K562 (cell line): ENCODE data around the gene FAM118B. TPM values are rescaled to one million over a fixed set of nuclear protein-coding genes. Genes with fewer than 3 reads are reported as not detected.
A peak's percentile ranks its signal among the peaks of the same experiment; 100 is the strongest.

ENCODE experiments used
- BACH1 ChIP-seq: fragments of 200-800 bp; sonication (Bioruptor generic); IDR thresholded peaks from 2 replicates; pipeline ENCODE4 v1.6.1; 2016; ENCODE audit warnings: missing genetic modification characterization, missing compliant biosample characterization
- BMI1 ChIP-seq: fragments of 150-350 bp; IDR thresholded peaks from 2 replicates; pipeline ENCODE4 v1.6.1; 2014; ENCODE audit warnings: low read length
- CEBPG ChIP-seq, 3 experiments: fragments of 200-800 bp in 1 of 3; sonication (Bioruptor generic) in 1 of 3; sonication (generic) in 1 of 3; formaldehyde crosslinking in 1 of 3; IDR thresholded peaks in 2 of 3; conservative IDR thresholded peaks in 1 of 3; 2 replicates each; pipeline versions ENCODE4 v1.6.1 to v1.8.0; 2016 to 2022; ENCODE audit warnings: missing compliant biosample characterization in 2 of 3, missing genetic modification characterization in 2 of 3, mild to moderate bottlenecking in 1 of 3, missing genetic modification reagents in 1 of 3
- EGR1 ChIP-seq: fragments of 450-650 bp; conservative IDR thresholded peaks from 2 replicates; pipeline ENCODE4 v1.6.1; 2017; ENCODE audit warnings: mild to moderate bottlenecking
- ETV1 ChIP-seq: fragments of 450-650 bp; conservative IDR thresholded peaks from 2 replicates; pipeline ENCODE4 v1.6.1; 2016; ENCODE audit warnings: missing genetic modification characterization, control low read depth, low read depth, missing compliant biosample characterization
- FUS ChIP-seq: fragments of 200-400 bp; formaldehyde crosslinking; optimal IDR thresholded peaks from 2 replicates; pipeline ENCODE3; 2017; ENCODE audit warnings: low read depth, low read length
- HDAC8 ChIP-seq: fragments of 450-650 bp; IDR thresholded peaks from 2 replicates; pipeline ENCODE4 v1.6.1; 2016; ENCODE audit warnings: mild to moderate bottlenecking, missing genetic modification characterization, moderate library complexity, missing compliant biosample characterization
- PCBP1 ChIP-seq: fragments of 200-400 bp; formaldehyde crosslinking; IDR thresholded peaks from 2 replicates; pipeline ENCODE4 v1.6.1; 2018; ENCODE audit warnings: mild to moderate bottlenecking, low read depth, low read length; ENCODE audit not compliant: poor library complexity, severe bottlenecking
- SLC30A9 ChIP-seq: fragments of 250-450 bp; sonication (Bioruptor Pico); IDR thresholded peaks from 2 replicates; pipeline ENCODE4 v1.8.0; 2022; ENCODE audit warnings: mild to moderate bottlenecking, moderate library complexity
- SMC3 ChIP-seq: conservative IDR thresholded peaks from 2 replicates; pipeline ENCODE4 v1.6.1; 2011; ENCODE audit warnings: low read depth, low read length, improper control_type of control experiment; ENCODE audit not compliant: insufficient read depth
- SRSF3 ChIP-seq: fragments of 200-400 bp; formaldehyde crosslinking; IDR thresholded peaks from 2 replicates; pipeline ENCODE4 v1.6.1; 2016; ENCODE audit warnings: mild to moderate bottlenecking, low read length, moderate library complexity; ENCODE audit not compliant: insufficient read depth
- TCFL5 ChIP-seq: fragments of 250-450 bp; sonication (Bioruptor Pico); conservative IDR thresholded peaks from 2 replicates; pipeline ENCODE4 v1.6.1; 2021; ENCODE audit warnings: mild to moderate bottlenecking, moderate library complexity, matching md5 sums
- TEAD1 ChIP-seq, 2 experiments: fragments of 450-650 bp in 1 of 2; sonication (generic) in 1 of 2; formaldehyde crosslinking; IDR thresholded peaks; 2 replicates each; pipeline versions ENCODE4 v1.4.0 to v1.8.0; 2020 to 2022; ENCODE audit warnings: mild to moderate bottlenecking in 2 of 2, missing genetic modification reagents in 1 of 2
- ZBTB2 ChIP-seq: fragments of 450-650 bp; IDR thresholded peaks from 2 replicates; pipeline ENCODE4 v1.6.1; 2016; ENCODE audit warnings: antibody characterized with exemption
- ZFP1 ChIP-seq: fragments of 450-650 bp; formaldehyde crosslinking; IDR thresholded peaks from 2 replicates; pipeline ENCODE4 v1.4.0; 2020; ENCODE audit warnings: mild to moderate bottlenecking, mixed read lengths
- ZFP36 ChIP-seq: fragments of 150-350 bp; IDR thresholded peaks from 2 replicates; pipeline ENCODE4 v1.6.1; 2018; ENCODE audit warnings: low read length, low read depth; ENCODE audit not compliant: partially characterized antibody
- ZNF217 ChIP-seq: sonication (generic); formaldehyde crosslinking; IDR thresholded peaks from 2 replicates; pipeline ENCODE4 v1.8.0; 2022; ENCODE audit warnings: mild to moderate bottlenecking, missing genetic modification reagents
- ZNF75A ChIP-seq: fragments of 450-650 bp; formaldehyde crosslinking; IDR thresholded peaks from 2 replicates; pipeline ENCODE4 v1.4.0; 2020; ENCODE audit warnings: mild to moderate bottlenecking
- polyA plus RNA-seq, 8 experiments: library from polyadenylated mRNA; depleted of rRNA in 4 of 8; stranded (reverse) in 5 of 8; unstranded in 3 of 8; fragments of >200 nt; fragmentation: Nextera tagmentation in 2 of 8; fragmentation: Illumina TruSeq in 1 of 8; extraction: Ambion mirVana in 2 of 8; extraction: Trizol in 1 of 8; gene quantifications; 2 replicates each; pipeline versions ENCODE4 v1.2.1 to v1.2.3, GENCODE V29; 2011 to 2014; ENCODE audit warnings: inconsistent platforms in 1 of 8, missing spikeins in 1 of 8
- total RNA-seq, 7 experiments: library from RNA; depleted of rRNA in 6 of 7; stranded (reverse); fragments of >200 nt in 6 of 7; fragmentation: Illumina TruSeq in 2 of 7; extraction: Trizol in 2 of 7; gene quantifications; 2 replicates each; pipeline versions ENCODE4 v1.2.1 to v1.2.3, GENCODE V29; 2011 to 2021; ENCODE audit warnings: low replicate concordance in 1 of 7
- TF ChIP-seq, protein P1 (sequence below), 3 experiments: fragments of 200-800 bp in 1 of 3; sonication (Bioruptor generic) in 1 of 3; sonication (generic) in 1 of 3; formaldehyde crosslinking in 1 of 3; IDR thresholded peaks; 2 replicates each; pipeline versions ENCODE4 v1.6.1 to v1.8.0; 2016 to 2022; ENCODE audit warnings: mild to moderate bottlenecking in 2 of 3, missing compliant biosample characterization in 2 of 3, missing genetic modification characterization in 2 of 3, missing genetic modification reagents in 1 of 3
- TF ChIP-seq, protein P2 (sequence below): fragments of 250-450 bp; sonication (Bioruptor Pico); IDR thresholded peaks from 2 replicates; pipeline ENCODE4 v1.4.0; 2020; ENCODE audit warnings: mild to moderate bottlenecking, moderate library complexity

FAM118B gene
- total and polyA plus RNA-seq, 9 of the 15 experiments (the other 6 are each of a cell fraction or from before 2014, with no cell fraction given): 12.0 to 49.0 (median 22.1) TPM

DNA sequence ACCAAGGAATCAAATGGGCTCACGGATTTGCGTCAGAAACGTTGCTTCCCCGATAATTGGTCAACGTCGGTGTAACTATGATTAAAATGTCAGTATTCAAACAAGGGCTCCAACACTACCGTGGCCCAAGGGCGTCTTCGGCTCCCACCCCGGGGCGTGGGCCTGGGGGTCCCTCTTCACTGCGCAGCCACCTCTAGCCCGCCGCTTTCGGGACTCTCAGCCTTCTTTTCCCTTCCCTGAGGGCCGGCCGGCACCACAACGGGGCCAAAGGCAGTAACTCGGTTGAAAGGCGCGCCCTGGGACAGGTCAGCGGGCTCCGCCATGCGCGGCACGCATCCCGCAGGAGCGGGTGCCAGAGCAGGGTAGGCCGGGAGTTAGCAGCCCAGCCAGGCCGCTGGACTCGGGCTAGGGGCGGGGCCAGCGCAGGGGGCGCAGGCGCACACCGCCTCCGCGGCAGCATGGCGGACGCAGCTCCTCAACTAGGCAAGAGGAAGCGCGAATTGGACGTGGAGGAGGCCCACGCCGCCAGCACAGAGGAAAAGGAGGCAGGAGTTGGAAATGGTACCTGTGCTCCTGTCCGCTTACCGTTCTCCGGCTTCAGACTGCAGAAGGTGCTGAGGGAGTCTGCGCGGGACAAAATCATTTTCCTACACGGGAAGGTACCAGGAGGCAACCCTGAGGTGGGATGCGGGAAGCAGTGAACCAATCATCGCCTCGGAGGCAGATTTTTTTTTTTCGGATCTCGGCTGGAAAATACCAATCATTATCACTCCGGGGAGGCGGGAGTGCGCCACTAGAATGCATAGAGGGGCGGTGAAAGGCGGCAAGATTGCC is 92.3 kb downstream of the FAM118B start, which contains the start of gene DCPS (continued):
- TF ChIP-seq SRSF3 (peak; percentile 71; the same call in 1 of the 2 replicates), ZFP36 (no peak), BMI1 (no peak), ZNF217 (CRISPR knock-in tag) (no peak), HDAC8 (0 out of 2 replicates have a peak, but pooled peaks have one; percentile 58), SMC3 (no peak), ZFP1 (CRISPR knock-in tag) (no peak), ETV1 (no peak), ZBTB2 (peak; percentile 54; the same call in 1 of the 2 replicates), EGR1 (peak; percentile 57), CEBPG (CRISPR knock-in tag; IDR thresholded peaks at IDR 0.05) (0 out of 2 replicates have a peak, but pooled peaks have one; percentile 5), CEBPG (tag; conservative IDR thresholded peaks at IDR 0.05 in 1 of 2, IDR thresholded peaks at IDR 0.05 in 1 of 2) (no peak), PCBP1 (peak; percentile 54), TCFL5 (CRISPR knock-in tag) (no peak), ZNF75A (no peak), FUS (peak; percentile 70), TEAD1 (CRISPR knock-in tag; IDR thresholded peaks at IDR 0.05) (peak in 1 of 2 experiments; percentile 68; a peak in 1 of 4 replicates), BACH1 (no peak), SLC30A9 (CRISPR knock-in tag) (no peak)
- TF ChIP-seq, protein P1, sequence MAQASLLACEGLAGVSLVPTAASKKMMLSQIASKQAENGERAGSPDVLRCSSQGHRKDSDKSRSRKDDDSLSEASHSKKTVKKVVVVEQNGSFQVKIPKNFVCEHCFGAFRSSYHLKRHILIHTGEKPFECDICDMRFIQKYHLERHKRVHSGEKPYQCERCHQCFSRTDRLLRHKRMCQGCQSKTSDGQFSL (CRISPR knock-in tag; IDR thresholded peaks at IDR 0.05): no peak
- TF ChIP-seq, protein P1 (tag; IDR thresholded peaks at IDR 0.05): no peak
- TF ChIP-seq, protein P2, sequence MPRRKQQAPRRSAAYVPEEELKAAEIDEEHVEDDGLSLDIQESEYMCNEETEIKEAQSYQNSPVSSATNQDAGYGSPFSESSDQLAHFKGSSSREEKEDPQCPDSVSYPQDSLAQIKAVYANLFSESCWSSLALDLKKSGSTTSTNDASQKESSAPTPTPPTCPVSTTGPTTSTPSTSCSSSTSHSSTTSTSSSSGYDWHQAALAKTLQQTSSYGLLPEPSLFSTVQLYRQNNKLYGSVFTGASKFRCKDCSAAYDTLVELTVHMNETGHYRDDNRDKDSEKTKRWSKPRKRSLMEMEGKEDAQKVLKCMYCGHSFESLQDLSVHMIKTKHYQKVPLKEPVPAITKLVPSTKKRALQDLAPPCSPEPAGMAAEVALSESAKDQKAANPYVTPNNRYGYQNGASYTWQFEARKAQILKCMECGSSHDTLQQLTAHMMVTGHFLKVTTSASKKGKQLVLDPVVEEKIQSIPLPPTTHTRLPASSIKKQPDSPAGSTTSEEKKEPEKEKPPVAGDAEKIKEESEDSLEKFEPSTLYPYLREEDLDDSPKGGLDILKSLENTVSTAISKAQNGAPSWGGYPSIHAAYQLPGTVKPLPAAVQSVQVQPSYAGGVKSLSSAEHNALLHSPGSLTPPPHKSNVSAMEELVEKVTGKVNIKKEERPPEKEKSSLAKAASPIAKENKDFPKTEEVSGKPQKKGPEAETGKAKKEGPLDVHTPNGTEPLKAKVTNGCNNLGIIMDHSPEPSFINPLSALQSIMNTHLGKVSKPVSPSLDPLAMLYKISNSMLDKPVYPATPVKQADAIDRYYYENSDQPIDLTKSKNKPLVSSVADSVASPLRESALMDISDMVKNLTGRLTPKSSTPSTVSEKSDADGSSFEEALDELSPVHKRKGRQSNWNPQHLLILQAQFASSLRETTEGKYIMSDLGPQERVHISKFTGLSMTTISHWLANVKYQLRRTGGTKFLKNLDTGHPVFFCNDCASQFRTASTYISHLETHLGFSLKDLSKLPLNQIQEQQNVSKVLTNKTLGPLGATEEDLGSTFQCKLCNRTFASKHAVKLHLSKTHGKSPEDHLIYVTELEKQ: no peak
